Kidney (tissue), 14 donors: ENCODE results near the gene KCNQ1. TPM values are rescaled to one million over a fixed set of nuclear protein-coding genes. Genes with fewer than 3 reads are reported as not detected.

Experiments
- DNase-seq, 5 donors: peaks; one replicate each; pipeline ENCODE4 v3.0.0-alpha.2; 2013 to 2020
- FAIRE-seq: peaks from 2 replicates; lab custom pipeline; 2012; peaks lifted over from hg19 to GRCh38; lab: Jason Lieb, UNC
- H3K27ac ChIP-seq, 2 donors: one replicate each; pipeline ENCODE4 v1.7.0; 2013; ENCODE audit warnings: low read depth in 2 of 2, low read length in 2 of 2, inconsistent platforms in 1 of 2
- H3K27me3 ChIP-seq: one replicate; pipeline ENCODE4 v1.7.1; 2013; ENCODE audit warnings: low read length, inconsistent platforms; ENCODE audit not compliant: control insufficient read depth, insufficient read depth
- H3K36me3 ChIP-seq, 3 donors: one replicate each; pipeline versions ENCODE4 v1.7.0 to v1.7.1; 2013; ENCODE audit warnings: low read length in 3 of 3, control low read depth in 1 of 3, inconsistent platforms in 1 of 3; ENCODE audit not compliant: insufficient read depth in 3 of 3, control insufficient read depth in 2 of 3
- H3K4me1 ChIP-seq, 3 donors: one replicate each; pipeline versions ENCODE4 v1.7.0 to v1.7.1; 2013; ENCODE audit warnings: low read length in 3 of 3, inconsistent platforms in 1 of 3, low read depth in 1 of 3; ENCODE audit not compliant: control insufficient read depth in 2 of 3, insufficient read depth in 2 of 3
- H3K4me3 ChIP-seq, 3 donors: one replicate each; pipeline versions ENCODE4 v1.7.0 to v1.8.1; 2013; ENCODE audit warnings: low read length in 3 of 3, control low read depth in 1 of 3, inconsistent platforms in 1 of 3
- H3K9ac ChIP-seq, 3 donors: one replicate each; pipeline versions ENCODE4 v1.7.0 to v1.7.1; 2013; ENCODE audit warnings: low read length in 3 of 3, control low read depth in 1 of 3, inconsistent platforms in 1 of 3
- H3K9me3 ChIP-seq, 3 donors: one replicate each; pipeline versions ENCODE4 v1.7.0 to v1.7.1; 2013; ENCODE audit warnings: low read length in 3 of 3, control low read depth in 1 of 3, inconsistent platforms in 1 of 3; ENCODE audit not compliant: control insufficient read depth in 2 of 3, insufficient read depth in 1 of 3
- intact Hi-C: fragments of 100-400 bp; cut with DNase I; formaldehyde crosslinking; loops from one replicate; pipeline ENCODE4 v1.11.1; 2022
- polyA plus RNA-seq: library from polyadenylated mRNA; stranded (reverse); fragments of 350-450 nt; fragmentation: Illumina TruSeq; extraction: RNeasy Lipid Tissue Mini Kit (QIAGEN cat#74804); gene quantifications from one replicate; pipeline ENCODE4 v1.2.3, GENCODE V29; 2014; ENCODE audit warnings: low read depth, low replicate concordance; ENCODE audit not compliant: insufficient read depth
- total RNA-seq: library from RNA; stranded (reverse); fragmentation: NEBNext Ultra II Directional; extraction: Animal tissue kit (Norgen Biotek cat#: 25700); gene quantifications from one replicate; pipeline ENCODE4 v1.2.1, GENCODE V29; 2021
- TF ChIP-seq, protein P1 (sequence below): IDR thresholded peaks from 3 replicates; pipeline ENCODE4 v1.5.1; 2012; ENCODE audit warnings: mild to moderate bottlenecking, moderate library complexity, borderline replicate concordance; ENCODE audit not compliant: insufficient read depth; ENCODE audit errors: extremely low read depth
- donor health status: control.
- donor health status: control.
- donor health status: control.
- donor health status: control.
- donor health status: control.
- donor health status: DM: yes; HTN: yes; CAD: no.
- donor health status: Normal renal cell carcinoma (clear cell type).

KCNQ1 gene
- total and polyA plus RNA-seq, 2 donors from 2014 or later: 45.5 to 49.4 TPM

DNA sequence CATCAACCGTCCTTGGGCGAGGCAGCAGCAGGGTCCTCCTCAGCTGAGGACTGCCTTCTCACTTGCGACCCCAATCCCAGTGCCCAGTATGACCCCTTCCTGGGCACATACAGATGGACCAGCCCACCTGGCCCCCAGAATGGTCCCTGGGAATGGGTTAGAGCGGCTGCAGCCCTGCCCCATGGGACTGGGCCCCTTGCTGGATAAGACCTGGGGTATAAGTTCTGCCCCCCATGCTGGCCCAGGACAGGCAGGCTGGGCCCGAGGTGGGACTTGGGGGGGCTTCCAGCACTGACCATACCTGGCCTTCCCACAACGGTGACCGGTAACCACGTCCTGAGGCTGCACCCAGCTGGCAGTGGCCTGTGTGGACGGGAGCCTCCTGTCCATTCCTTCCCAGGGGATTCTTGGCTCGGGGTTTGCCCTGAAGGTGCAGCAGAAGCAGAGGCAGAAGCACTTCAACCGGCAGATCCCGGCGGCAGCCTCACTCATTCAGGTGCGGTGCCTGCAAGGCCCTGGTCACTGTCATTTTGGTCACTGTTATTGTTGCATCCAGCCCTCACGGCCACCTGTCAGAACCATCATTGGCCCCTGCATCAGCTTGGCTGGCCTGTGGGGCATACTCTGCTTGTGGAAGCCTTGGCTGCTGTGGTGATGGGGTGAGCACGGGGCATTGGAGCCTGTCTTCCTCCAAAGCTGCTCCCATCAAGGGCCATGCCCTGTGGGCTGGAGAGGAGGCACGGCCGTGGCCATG is 140.2 kb downstream of the KCNQ1 start:
- H3K27ac ChIP-seq: no peak overlapping the region
- H3K4me3 ChIP-seq: no peak overlapping the region
- no peaks in the 10 kb centered on the region for H3K4me1 ChIP-seq
- no peaks in the 10 kb centered on the region for H3K9me3 ChIP-seq
- H3K9ac ChIP-seq: no peak overlapping the region
- FAIRE-seq (no peak), DNase-seq (peak in 3 of 5 donors; percentile 8 to 62 (median 39))
- H3K36me3 ChIP-seq: no peaks in the 10 kb centered on the region
- TF ChIP-seq, protein P1, sequence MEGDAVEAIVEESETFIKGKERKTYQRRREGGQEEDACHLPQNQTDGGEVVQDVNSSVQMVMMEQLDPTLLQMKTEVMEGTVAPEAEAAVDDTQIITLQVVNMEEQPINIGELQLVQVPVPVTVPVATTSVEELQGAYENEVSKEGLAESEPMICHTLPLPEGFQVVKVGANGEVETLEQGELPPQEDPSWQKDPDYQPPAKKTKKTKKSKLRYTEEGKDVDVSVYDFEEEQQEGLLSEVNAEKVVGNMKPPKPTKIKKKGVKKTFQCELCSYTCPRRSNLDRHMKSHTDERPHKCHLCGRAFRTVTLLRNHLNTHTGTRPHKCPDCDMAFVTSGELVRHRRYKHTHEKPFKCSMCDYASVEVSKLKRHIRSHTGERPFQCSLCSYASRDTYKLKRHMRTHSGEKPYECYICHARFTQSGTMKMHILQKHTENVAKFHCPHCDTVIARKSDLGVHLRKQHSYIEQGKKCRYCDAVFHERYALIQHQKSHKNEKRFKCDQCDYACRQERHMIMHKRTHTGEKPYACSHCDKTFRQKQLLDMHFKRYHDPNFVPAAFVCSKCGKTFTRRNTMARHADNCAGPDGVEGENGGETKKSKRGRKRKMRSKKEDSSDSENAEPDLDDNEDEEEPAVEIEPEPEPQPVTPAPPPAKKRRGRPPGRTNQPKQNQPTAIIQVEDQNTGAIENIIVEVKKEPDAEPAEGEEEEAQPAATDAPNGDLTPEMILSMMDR: no peak
- no peaks in the 10 kb centered on the region for H3K27me3 ChIP-seq
- intact Hi-C loops: no loop called here

DNA sequence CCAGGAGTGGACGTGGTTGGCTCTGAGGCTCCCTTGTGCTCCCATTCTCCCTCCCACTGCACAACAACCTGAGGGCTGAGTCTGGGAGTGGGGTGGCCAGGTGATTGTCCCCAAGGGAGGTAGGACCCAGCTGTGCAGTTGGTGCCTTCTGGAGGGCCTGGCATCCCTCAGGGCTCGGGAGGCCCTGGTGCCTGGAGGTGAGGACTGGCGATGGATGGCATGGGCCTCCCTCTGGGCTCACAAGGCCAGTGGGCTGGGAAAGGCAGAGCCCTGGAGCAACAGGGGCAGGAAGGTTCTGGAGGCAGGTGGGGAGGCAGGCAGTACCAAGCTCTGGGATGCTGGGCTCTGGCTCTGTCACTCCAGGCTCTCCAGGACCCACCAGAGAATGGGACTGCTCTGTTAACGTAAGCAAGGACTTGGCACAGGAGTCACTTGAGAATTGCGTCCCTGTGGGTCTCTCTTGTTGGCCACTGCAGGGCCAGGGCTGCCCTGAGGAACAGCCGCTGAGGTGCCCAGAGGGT is 140.8 kb downstream of the KCNQ1 start:
- Histone ChIP-seq H3K4me3 (no peak overlapping the region), H3K27me3 (no peaks in the 10 kb centered on the region), H3K4me1 (no peaks in the 10 kb centered on the region), H3K27ac (no peak overlapping the region), H3K9me3 (no peaks in the 10 kb centered on the region), H3K36me3 (no peaks in the 10 kb centered on the region), H3K9ac (no peak overlapping the region)
- DNase-seq (peak in 3 of 5 donors; percentile 8 to 52 (median 39)), FAIRE-seq (no peak)
- intact Hi-C loops: no loop called here
- TF ChIP-seq, protein P1: no peak

- FAIRE-seq (no peak), DNase-seq (peak; percentile 56 to 95 (median 94))
- no peaks in the 10 kb centered on the region for H3K9me3 ChIP-seq
- no peak overlapping the region for H3K27ac ChIP-seq
- intact Hi-C loops: no loop called here
- no peaks in the 10 kb centered on the region for H3K4me1 ChIP-seq
- H3K9ac ChIP-seq: no peak overlapping the region
- H3K4me3 ChIP-seq: no peak overlapping the region
- TF ChIP-seq, protein P1: no peak
- no peaks in the 10 kb centered on the region for H3K36me3 ChIP-seq
- no peaks in the 10 kb centered on the region for H3K27me3 ChIP-seq
Observed at GRCh38 chr11:2586087-2586792, 141.4 kb downstream of the KCNQ1 start.
